Right atrium auricular region (tissue), 2 donors: ENCODE data around the gene RHOB. TPM values are rescaled to one million over a fixed set of nuclear protein-coding genes. Genes with fewer than 3 reads are reported as not detected.

Source experiments
- DNase-seq: peaks from one replicate; pipeline ENCODE4 v3.0.0-alpha.2; 2019; ENCODE audit warnings: low spot score
- H3K27ac ChIP-seq, 2 donors: fragments of 200-600 bp; sonication (generic); 1 replicate in 1 of 2; 2 replicates in 1 of 2; pipeline ENCODE4 v1.5.1; 2016 to 2019
- H3K27me3 ChIP-seq, 2 donors: fragments of 200-600 bp; sonication (generic); one replicate each; pipeline versions ENCODE4 v1.5.1 to v1.6.0; 2017 to 2019
- H3K36me3 ChIP-seq: fragments of 200-600 bp; sonication (generic); one replicate; pipeline ENCODE4 v1.5.1; 2016
- H3K4me1 ChIP-seq, 2 donors: fragments of 200-600 bp; sonication (generic); one replicate each; pipeline versions ENCODE4 v1.5.1 to v1.6.0; 2017 to 2019
- H3K4me3 ChIP-seq, 2 donors: fragments of 200-600 bp; sonication (generic); 1 replicate in 1 of 2; 2 replicates in 1 of 2; pipeline ENCODE4 v1.5.1; 2017 to 2019; ENCODE audit warnings: mild to moderate bottlenecking in 1 of 2, moderate library complexity in 1 of 2
- H3K9me3 ChIP-seq, 2 donors: fragments of 200-600 bp; sonication (generic); one replicate each; pipeline ENCODE4 v1.5.1; 2019
- total RNA-seq, 2 donors: library from RNA; depleted of rRNA; stranded (reverse); fragments of >200 nt; gene quantifications; one replicate each; pipeline ENCODE4 v1.1.0, GENCODE V29; 2016
- TF ChIP-seq, protein P1 (sequence below), 2 donors: fragments of 200-600 bp; sonication (generic); IDR thresholded peaks; one replicate each; pipeline ENCODE4 v1.5.1; 2019; ENCODE audit warnings: antibody characterized with exemption in 2 of 2

Gene RHOB
- total RNA-seq, 2 donors from 2014 or later: 471 to 664 TPM

DNA sequence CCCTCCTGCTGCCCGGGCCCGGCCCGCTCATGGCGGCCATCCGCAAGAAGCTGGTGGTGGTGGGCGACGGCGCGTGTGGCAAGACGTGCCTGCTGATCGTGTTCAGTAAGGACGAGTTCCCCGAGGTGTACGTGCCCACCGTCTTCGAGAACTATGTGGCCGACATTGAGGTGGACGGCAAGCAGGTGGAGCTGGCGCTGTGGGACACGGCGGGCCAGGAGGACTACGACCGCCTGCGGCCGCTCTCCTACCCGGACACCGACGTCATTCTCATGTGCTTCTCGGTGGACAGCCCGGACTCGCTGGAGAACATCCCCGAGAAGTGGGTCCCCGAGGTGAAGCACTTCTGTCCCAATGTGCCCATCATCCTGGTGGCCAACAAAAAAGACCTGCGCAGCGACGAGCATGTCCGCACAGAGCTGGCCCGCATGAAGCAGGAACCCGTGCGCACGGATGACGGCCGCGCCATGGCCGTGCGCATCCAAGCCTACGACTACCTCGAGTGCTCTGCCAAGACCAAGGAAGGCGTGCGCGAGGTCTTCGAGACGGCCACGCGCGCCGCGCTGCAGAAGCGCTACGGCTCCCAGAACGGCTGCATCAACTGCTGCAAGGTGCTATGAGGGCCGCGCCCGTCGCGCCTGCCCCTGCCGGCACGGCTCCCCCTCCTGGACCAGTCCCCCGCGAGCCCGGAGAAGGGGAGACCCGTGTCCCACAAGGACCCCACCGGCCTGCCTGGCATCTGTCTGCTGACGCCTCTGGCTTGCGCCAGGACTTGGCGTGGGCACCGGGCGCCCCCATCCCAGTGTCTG lies 767 bp downstream of the RHOB start:
- H3K9me3 ChIP-seq: no peaks in the 10 kb centered on the region
- H3K36me3 ChIP-seq: peaks cover 29% of the 10 kb centered on the region
- H3K27me3 ChIP-seq: no peaks in the 10 kb centered on the region
- peak; percentile 68 for DNase-seq
- TF ChIP-seq, protein P1, sequence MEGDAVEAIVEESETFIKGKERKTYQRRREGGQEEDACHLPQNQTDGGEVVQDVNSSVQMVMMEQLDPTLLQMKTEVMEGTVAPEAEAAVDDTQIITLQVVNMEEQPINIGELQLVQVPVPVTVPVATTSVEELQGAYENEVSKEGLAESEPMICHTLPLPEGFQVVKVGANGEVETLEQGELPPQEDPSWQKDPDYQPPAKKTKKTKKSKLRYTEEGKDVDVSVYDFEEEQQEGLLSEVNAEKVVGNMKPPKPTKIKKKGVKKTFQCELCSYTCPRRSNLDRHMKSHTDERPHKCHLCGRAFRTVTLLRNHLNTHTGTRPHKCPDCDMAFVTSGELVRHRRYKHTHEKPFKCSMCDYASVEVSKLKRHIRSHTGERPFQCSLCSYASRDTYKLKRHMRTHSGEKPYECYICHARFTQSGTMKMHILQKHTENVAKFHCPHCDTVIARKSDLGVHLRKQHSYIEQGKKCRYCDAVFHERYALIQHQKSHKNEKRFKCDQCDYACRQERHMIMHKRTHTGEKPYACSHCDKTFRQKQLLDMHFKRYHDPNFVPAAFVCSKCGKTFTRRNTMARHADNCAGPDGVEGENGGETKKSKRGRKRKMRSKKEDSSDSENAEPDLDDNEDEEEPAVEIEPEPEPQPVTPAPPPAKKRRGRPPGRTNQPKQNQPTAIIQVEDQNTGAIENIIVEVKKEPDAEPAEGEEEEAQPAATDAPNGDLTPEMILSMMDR (IDR thresholded peaks at IDR 0.05): peak in 1 of 2 donors; percentile 10
- H3K27ac ChIP-seq: peak overlapping the region; percentile 99
- peaks cover 0 to 53% of the 10 kb centered on the region in 2 donors for H3K4me1 ChIP-seq
- peak overlapping the region; percentile 92 to 95 for H3K4me3 ChIP-seq

DNA sequence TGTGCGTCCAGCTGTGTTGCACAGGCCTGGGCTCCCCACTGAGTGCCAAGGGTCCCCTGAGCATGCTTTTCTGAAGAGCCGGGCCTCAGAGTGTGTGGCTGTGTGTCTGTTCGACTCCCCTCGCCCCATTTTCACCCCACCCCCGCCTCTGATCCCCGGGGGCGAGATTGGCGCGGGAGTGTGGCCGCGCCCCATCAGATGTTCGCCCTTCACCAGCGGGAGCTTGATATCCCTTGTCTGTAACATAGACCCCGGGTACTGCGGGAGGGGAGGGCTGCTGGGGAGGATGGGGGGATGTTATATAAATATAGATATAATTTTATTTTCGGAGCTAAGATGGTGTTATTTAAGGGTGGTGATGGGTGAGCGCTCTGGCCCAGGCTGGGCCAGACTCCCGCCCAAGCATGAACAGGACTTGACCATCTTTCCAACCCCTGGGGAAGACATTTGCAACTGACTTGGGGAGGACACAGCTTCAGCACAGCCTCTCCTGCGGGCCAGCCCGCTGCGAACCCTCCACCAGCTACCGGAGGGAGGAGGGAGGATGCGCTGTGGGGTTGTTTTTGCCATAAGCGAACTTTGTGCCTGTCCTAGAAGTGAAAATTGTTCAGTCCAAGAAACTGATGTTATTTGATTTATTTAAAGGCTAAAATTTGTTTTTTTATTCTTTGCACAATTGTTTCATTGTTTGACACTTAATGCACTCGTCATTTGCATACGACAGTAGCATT lies 1.5 kb downstream of the RHOB start:
- TF ChIP-seq, protein P1 (IDR thresholded peaks at IDR 0.05): no peak

DNA sequence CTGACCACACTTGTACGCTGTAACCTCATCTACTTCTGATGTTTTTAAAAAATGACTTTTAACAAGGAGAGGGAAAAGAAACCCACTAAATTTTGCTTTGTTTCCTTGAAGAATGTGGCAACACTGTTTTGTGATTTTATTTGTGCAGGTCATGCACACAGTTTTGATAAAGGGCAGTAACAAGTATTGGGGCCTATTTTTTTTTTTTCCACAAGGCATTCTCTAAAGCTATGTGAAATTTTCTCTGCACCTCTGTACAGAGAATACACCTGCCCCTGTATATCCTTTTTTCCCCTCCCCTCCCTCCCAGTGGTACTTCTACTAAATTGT lies 2.1 kb downstream of the RHOB start:
- Histone ChIP-seq H3K4me3 (peak overlapping the region; percentile 92 to 95), H3K4me1 (peaks cover 0 to 45% of the 10 kb centered on the region in 2 donors), H3K27ac (peak overlapping the region; percentile 99), H3K36me3 (peaks cover 29% of the 10 kb centered on the region), H3K9me3 (no peaks in the 10 kb centered on the region), H3K27me3 (no peaks in the 10 kb centered on the region)
- TF ChIP-seq, protein P1 (IDR thresholded peaks at IDR 0.05): no peak
- DNase-seq: no peak

More for the DNA sequence above, 1.5 kb downstream of the RHOB start:
- peaks cover 29% of the 10 kb centered on the region for H3K36me3 ChIP-seq
- peaks cover 0 to 51% of the 10 kb centered on the region in 2 donors for H3K4me1 ChIP-seq
- peak overlapping the region; percentile 92 to 95 for H3K4me3 ChIP-seq
- H3K27ac ChIP-seq: peak overlapping the region; percentile 99
- peak; percentile 59 for DNase-seq
- H3K9me3 ChIP-seq: no peaks in the 10 kb centered on the region
- H3K27me3 ChIP-seq: no peaks in the 10 kb centered on the region

DNA sequence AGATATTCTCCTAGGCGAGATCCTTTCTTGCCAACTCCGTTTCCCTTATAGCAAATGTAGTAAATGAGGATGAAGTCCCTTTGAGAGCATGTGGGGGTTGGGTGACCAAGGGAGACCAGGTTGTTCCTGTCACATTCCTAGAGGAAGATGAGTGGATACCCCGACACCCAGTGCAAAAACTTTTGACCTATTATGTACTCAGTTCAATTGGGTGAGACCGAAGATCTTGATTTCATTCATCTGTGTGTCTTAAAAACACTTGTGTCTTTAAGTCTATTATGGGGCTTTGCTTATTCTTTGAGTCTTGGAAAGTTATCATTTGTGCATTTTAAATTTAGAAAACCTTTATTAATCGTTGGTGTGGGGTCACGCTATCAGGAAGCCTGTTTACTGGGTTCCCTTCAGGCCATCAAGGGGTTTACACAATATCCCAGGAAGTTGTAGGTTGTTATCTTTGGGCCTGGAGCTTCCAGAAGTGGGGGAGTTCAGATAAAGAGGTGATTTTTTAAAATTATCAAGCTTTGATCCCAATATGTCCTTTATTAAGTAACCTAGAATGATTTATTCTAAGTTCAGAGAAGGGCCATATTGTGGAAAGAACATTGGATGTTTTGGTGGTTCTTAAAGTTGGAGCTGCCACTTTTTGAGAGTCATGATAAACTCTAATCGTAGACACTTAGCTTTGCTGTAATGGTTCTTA lies 2.8 kb downstream of the RHOB start:
- DNase-seq: peak; percentile 59
- peaks cover 0 to 40% of the 10 kb centered on the region in 2 donors for H3K4me1 ChIP-seq
- TF ChIP-seq, protein P1 (IDR thresholded peaks at IDR 0.05): no peak
- H3K4me3 ChIP-seq: peak overlapping the region; percentile 92 to 95
- H3K36me3 ChIP-seq: peaks cover 29% of the 10 kb centered on the region
- H3K27ac ChIP-seq: peak overlapping the region; percentile 99
- H3K9me3 ChIP-seq: no peaks in the 10 kb centered on the region
- no peaks in the 10 kb centered on the region for H3K27me3 ChIP-seq

DNA sequence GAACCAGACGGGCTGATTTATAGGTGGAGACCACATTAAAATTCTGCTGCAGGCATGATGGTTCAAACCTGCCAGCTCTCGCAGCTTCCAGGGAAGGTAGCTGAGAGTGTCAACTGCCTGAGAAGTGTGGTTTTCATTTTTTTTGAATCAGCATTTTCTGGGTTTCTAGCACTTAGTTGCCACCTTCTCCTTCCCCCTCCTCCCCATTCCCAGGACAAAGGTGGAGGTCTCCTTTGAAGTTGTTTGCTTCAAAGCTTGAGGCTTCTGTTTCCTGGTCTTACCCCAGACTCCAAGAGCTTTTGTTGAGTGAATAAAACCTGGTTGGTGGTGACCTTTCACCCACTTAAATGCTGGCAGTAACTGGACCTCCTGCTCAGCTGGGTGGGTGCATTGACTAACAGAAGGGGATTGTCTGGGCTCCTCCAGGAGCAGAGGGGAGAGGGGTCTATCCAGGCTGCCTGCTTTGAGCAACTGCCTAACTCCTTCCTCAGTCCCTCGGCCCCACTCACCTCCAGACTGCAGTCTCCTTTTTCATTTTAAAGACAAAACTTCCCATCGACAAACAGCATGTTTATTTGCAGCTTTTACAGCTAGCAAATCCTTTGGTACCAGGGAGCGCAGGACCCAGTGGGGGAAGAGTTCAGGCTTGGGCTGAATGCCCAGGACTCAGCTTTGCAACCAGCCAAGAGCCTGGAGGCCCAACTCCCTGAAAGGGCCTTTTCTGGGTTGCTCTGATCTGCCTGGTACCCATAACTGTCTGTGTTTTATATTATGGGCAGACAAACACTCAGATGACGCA lies 3.5 kb downstream of the RHOB start:
- Histone ChIP-seq H3K4me1 (peaks cover 0 to 33% of the 10 kb centered on the region in 2 donors), H3K36me3 (peaks cover 29% of the 10 kb centered on the region), H3K27me3 (no peaks in the 10 kb centered on the region), H3K9me3 (no peaks in the 10 kb centered on the region), H3K4me3 (peak overlapping the region; percentile 92 to 95), H3K27ac (peak overlapping the region; percentile 99)
- peak; percentile 87 for DNase-seq
- TF ChIP-seq, protein P1 (IDR thresholded peaks at IDR 0.05): no peak
